Mammary epithelial cell (primary cell): ENCODE results near the gene RAB8B.

Experiments used
- EZH2 ChIP-seq: IDR thresholded peaks from 2 replicates; pipeline ENCODE4 v1.6.1; 2012; ENCODE audit warnings: low read length, inconsistent platforms, borderline replicate concordance
- TF ChIP-seq, protein P1 (sequence below), 2 donors: IDR thresholded peaks in 1 of 2; conservative IDR thresholded peaks in 1 of 2; 2 replicates each; pipeline ENCODE4 v1.5.1; 2011 to 2012; ENCODE audit warnings: inconsistent platforms in 2 of 2, low read length in 2 of 2, mild to moderate bottlenecking in 2 of 2, control low read depth in 1 of 2, low read depth in 1 of 2; ENCODE audit not compliant: insufficient read depth in 1 of 2; ENCODE audit errors: extremely low read depth in 1 of 2

- TF ChIP-seq, protein P1, sequence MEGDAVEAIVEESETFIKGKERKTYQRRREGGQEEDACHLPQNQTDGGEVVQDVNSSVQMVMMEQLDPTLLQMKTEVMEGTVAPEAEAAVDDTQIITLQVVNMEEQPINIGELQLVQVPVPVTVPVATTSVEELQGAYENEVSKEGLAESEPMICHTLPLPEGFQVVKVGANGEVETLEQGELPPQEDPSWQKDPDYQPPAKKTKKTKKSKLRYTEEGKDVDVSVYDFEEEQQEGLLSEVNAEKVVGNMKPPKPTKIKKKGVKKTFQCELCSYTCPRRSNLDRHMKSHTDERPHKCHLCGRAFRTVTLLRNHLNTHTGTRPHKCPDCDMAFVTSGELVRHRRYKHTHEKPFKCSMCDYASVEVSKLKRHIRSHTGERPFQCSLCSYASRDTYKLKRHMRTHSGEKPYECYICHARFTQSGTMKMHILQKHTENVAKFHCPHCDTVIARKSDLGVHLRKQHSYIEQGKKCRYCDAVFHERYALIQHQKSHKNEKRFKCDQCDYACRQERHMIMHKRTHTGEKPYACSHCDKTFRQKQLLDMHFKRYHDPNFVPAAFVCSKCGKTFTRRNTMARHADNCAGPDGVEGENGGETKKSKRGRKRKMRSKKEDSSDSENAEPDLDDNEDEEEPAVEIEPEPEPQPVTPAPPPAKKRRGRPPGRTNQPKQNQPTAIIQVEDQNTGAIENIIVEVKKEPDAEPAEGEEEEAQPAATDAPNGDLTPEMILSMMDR (conservative IDR thresholded peaks at IDR 0.05 in 1 of 2, IDR thresholded peaks at IDR 0.05 in 1 of 2; ENCODE audit: extremely low read depth in 1 of 2, insufficient read depth in 1 of 2, low read depth in 1 of 2, low read length in 2 of 2), result no peak
- no peak for TF ChIP-seq EZH2
Measured at GRCh38 chr15:63277893-63278456, 88.6 kb downstream of the RAB8B start.
